CD4-positive, alpha-beta T cell treated with Interleukin-6 for 4 hours (primary cell): Measurements from ENCODE around the gene NUP93.

Experiments used
- DNase-seq: peaks from one replicate; pipeline ENCODE4 v3.0.0-alpha.2; 2020; ENCODE audit warnings: mixed read lengths

The NUP93 gene

GRCh38 chr16:56824331-56824730, 94.4 kb downstream of the NUP93 start:
- DNase-seq, result no peak

DNA sequence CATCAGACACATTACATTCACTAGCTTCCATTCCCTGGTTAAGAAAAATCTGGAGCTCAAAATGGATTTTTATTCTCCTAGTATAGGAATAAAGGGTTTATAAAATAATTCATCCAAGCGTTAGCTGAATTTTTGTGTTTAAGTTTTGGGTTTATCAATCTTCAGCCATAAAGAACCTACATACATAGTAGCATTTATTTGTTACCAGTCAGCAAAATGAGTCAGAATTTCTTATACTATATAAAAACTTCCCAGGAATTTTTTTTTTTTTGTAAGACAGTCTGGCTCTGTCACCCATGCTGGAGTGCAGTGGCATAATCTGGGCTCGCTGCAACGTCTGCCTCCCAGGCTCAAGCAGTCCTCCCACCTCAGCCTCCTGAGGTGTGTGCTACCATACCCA, 94.9 kb downstream of the NUP93 start:
- no peak for DNase-seq

GRCh38 chr16:56825826-56826225, 95.9 kb downstream of the NUP93 start:
- no peak for DNase-seq

- no peak for DNase-seq
Observed at GRCh38 chr16:56828647-56829046, 98.7 kb downstream of the NUP93 start.

DNA sequence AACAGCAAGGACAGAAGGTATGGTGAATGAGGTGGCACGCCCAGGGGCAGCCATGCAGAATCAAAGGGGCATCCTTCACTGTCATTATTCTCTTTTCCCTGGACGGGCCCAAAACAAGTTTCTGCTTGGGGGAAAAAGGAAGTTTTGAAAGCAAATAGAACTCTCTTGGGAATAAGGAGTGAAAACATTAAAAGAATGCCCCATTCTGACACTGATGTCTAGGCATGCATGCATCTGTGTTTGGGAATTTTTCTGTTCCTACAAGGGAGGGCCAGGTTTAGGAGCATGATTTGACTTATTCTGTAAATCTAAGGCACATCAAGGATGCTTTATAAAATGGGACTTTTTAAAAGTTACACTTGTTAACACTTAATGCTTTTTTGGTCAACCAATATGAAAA, 100.7 kb downstream of the NUP93 start:
- no peak for DNase-seq

- no peak for DNase-seq
Observed at GRCh38 chr16:56832768-56833167, 102.8 kb downstream of the NUP93 start.

- no peak for DNase-seq
Observed at GRCh38 chr16:56833243-56833970, 103.5 kb downstream of the NUP93 start.

- no peak for DNase-seq
Observed at GRCh38 chr16:56835320-56835719, 105.4 kb downstream of the NUP93 start.

DNA sequence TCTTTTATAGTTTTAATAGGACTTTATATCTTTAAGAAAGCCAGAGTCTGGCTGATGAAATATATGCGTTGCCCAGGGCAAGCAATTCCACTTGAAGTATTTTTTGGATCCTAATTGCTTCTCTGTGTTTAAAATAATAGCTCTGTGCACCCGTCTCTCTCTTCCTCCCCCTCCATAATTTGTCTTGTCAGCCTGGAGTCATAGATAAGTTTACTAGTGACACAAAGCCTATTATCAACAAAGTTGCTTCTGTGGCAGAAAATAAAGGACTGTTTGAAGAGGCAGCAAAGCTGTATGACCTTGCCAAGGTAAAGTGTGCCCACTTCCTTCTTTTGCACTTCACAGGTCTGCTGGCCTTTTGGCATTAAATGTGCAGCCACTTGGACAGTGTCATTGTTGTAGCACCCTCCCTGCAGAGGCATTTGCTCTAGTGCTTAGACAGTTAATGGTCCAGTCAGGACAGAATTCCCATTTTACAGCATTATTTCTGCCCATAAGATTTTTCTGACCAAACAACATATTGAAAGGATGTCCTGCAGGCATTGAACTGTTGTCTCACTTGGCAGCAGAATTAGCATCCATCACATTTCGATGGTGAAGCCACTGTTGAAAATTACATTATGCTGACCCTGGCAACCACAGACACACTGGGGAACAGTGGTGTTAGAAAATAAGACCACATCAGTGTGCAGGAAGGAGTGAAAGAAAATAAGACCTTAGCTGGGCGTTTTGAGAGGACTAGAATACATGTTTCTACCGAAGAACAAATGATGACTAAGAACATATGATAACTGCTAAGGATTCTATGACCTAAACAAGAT, 106.7 kb downstream of the NUP93 start:
- no peak for DNase-seq

DNA sequence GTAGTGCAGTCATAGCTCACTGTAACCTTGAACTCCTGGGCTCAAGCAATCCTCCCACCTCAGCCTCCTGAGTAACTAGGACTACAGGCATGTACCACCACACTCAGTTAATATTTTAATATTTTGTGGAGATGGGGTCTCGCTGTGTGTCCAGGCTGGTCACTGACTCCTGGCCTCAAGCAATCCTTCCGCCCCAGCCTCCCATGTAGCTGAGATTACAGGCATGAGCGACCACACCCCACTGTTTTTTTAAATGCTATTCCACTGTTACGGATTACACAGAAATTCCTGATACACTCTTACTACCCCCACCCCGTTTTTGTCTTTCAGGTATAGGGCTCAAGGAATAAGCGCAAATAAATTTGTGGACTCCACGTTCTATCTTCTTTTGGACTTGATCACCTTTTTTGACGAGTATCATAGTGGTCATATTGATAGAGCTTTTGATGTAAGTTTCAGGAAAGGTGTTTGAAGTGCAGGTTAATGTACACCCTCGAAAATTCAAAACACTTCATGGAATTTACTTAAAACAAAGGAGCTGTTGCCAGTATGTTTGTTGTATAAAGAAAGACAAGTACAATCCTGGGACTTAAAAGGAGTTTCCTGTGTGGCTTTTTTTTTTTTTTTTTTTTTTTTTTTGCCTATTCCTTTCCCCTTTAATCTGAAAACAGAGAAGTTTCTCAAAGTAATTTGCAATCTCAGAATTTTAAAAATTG, 108.9 kb downstream of the NUP93 start:
- DNase-seq, result no peak

DNA sequence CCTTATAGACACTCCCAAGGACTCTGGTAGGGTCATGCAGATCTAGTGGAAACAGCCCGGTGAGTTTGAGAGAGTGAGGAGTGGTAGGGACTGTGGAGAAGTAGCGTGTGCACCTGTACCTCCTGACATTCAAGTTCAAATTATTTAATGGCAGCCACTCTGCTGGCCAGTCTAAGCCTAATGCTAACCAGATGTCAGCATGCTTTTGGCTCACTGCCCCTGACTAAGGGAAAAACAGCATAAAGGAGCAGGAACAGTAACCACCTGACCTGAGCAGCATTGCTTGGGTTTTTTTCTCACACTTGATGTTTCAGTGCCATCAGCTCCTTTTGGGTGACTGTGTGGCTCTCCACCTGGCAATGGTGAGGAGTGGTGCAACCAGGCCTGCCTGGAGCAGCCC, 111.3 kb downstream of the NUP93 start:
- no peak for DNase-seq

GRCh38 chr16:56841659-56842058, 111.7 kb downstream of the NUP93 start:
- DNase-seq, result no peak

DNA sequence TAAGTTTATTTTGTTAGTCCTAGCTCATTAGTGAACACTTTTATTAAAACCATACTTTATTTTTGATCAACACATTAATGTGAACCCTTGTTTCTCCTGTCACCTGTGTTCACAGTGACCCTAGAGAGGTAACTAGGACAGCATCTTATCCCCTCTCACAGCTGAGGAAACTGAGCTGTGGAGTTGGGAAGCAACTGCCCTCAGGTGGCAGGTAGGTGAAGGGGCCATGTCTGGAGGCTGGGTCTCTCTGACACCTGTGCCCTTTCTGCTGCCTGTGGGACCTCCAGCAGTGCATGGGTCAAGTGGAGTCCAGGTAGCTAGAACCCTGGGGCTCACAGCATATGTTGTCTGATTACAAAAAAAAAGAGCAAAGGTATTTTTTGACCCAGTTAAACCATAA, 112.2 kb downstream of the NUP93 start:
- DNase-seq, result no peak

GRCh38 chr16:56844056-56844455, 114.1 kb downstream of the NUP93 start:
- no peak for DNase-seq

DNA sequence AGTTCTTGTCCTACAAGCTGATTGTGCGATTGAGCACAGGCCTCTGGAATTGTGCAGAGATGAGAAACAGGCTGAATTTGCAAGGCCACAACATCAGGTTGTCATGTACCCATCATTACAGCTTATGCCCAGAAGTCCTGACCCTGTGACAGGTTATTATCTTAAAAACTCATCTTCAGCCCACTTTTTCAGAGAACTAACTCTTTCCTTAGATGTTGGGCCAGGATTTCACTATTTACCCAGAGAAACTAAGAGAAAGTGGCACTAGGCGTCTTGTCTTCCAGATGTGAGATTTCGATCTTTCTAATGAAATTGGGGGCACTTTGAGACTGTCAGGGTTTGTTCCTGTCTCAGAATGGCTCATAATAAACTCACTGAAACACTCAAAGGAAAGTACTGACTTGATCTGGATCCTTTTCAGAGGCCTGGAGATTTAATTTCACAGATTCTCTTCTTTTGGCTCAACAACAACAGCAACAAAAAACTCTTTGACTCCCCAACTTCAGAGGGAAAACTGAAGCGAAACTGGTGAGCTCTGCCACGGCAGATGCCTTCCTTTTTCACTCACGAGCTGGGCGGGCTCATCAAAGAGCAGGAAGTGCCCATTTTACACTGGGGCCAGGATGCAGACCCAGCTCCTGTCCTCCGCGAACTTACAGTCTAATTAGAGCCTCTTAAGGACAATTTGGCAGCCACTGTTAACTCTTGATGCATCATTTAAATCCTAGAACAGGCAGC, 117.4 kb downstream of the NUP93 start:
- DNase-seq, result peak; percentile 30

GRCh38 chr16:56848029-56848936, 118.4 kb downstream of the NUP93 start:
- no peak for DNase-seq

GRCh38 chr16:56848955-56849689, 119.2 kb downstream of the NUP93 start:
- no peak for DNase-seq

DNA sequence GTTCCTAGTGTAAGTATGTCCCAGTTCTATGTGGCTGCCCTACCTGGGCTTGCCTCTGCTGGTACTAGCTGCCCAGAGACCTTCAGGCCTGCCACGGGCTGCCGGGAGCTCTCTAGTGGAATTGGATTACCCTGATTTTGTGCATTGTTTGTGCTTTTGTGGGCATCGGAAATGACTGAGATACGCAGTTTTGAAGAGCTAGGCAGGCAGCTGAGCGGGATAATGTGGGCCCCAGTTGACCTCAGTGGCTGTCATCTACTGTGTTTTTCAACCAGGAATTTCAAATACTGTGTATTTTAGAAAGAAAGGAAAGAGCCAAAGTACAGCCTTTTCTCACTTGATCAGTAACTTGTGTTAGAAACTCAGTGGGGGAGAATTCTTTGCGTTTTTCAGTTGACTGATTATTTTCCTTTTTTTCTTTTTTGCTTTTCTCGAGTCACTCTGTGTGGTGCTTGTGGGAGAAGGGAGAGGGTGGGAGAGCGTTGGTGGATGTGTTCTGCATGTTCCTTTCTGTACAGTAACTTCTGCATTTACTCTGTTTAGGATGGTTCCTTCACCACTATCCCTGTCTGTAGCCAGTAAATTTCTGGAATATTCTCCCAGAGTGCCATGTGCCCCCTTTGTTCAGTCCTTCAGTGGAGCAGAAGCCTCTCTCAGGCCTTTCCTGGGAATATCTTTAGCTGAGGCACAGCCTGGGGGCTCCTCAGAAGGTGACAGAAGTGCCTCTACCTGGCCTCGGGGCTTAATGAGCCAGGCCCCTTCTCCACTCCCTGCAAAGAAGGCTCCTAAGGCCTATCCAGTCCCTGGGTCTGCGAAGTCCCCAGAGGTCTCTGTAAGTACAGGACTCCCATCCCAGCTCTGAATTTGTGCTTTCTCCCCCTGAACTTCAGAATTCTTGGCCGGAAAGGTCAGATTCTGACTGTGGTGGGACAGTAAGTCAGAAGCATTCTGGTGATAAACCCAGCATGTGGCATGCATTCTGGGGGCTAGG, 120.1 kb downstream of the NUP93 start:
- DNase-seq, result no peak

DNA sequence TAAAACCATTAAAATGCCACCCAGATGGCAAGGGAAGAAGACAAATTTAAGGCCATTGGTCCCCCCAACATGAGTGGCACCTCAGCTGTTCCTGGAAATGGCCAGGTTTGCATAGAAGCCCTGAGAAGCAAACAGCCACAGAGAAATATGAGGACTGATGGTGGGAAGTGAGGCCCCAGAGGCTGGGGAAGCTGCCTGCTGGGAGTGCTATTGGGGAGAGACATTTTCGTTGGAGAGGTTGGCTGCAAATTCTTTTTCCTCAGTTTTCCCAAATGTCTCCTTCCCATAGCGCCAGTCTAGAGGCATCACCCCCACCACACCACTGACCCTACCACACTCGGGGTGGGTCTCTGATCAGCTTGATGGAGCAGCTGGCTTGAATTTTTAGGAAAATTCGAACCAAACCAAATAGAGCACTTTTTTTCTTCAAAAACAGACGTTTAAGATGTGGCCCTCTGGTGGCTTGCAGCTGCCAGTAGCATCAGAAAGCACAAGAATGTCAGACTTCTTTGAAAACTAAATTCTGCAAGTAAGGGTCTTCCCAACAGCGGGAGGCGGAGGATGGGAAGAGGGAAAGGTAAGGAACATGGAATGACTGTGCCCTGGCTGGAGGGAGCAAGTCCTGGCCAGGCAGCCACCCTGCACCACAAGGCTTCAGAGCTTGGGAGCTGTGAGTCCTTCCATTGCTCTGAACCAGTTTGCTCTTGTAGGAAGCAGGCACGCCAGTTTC, 121.9 kb downstream of the NUP93 start:
- DNase-seq, result no peak
